HEK293 (cell line): ENCODE results near the gene RAB22A.

Experiments used
- REPIN1 ChIP-seq: fragments of 450-650 bp; formaldehyde crosslinking; IDR thresholded peaks from 2 replicates; pipeline ENCODE4 v1.5.1; 2017; ENCODE audit warnings: missing biosample characterization, missing genetic modification characterization, low read depth
- ZNF426 ChIP-seq: fragments of 450-650 bp; formaldehyde crosslinking; IDR thresholded peaks from 2 replicates; pipeline ENCODE4 v1.5.1; 2017; ENCODE audit warnings: missing biosample characterization, missing genetic modification characterization, mild to moderate bottlenecking, inconsistent platforms, moderate library complexity
- ZNF660 ChIP-seq: fragments of 450-650 bp; IDR thresholded peaks from 2 replicates; pipeline ENCODE4 v1.5.1; 2018; ENCODE audit warnings: missing biosample characterization, mild to moderate bottlenecking, missing genetic modification characterization

DNA sequence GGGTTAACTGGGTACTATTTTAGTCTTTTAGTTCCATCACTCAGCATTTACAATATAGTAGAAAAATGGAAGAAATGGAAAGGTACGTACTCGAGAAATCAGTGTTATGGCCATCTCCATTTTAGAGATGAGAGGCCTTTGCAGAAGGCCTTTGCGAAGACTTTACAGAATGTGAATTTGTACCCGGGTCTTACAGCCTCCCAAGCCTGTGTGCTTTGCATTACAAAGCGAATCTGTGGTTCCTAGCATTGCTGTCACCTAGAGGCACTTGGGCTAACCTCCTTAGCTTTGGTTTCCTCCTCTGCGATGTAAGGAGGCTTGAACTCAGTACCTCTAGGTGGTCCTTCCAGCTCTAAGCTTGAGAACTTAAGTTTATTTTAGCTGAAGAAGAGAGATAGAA lies 90.4 kb downstream of the RAB22A start:
- no peak for TF ChIP-seq ZNF660
- no peak for TF ChIP-seq ZNF426 (tag by site-specific recombination)
- no peak for TF ChIP-seq REPIN1
